Brain microvascular endothelial cell (primary cell): Measurements from ENCODE around the gene AMY2A.
"Not testable (repeated sequence)": the region's sequence is repeated elsewhere in the genome, so short reads cannot be mapped to it uniquely, and the experiment has no call there.

Experiments used
- DNase-seq: peaks from one replicate; pipeline ENCODE4 v3.0.0-alpha.2; 2020
- H3K27ac ChIP-seq: fragments of 250-450 bp; sonication (Bioruptor Pico); 2 replicates; pipeline ENCODE4 v1.5.1; 2020; ENCODE audit warnings: mild to moderate bottlenecking, moderate library complexity
- H3K27me3 ChIP-seq: fragments of 250-450 bp; sonication (Bioruptor Pico); replicated peaks from 2 replicates; pipeline ENCODE4 v1.5.1; 2020; ENCODE audit warnings: mild to moderate bottlenecking
- H3K36me3 ChIP-seq: fragments of 250-450 bp; sonication (Bioruptor Pico); replicated peaks from 2 replicates; pipeline ENCODE4 v1.5.1; 2020; ENCODE audit warnings: mild to moderate bottlenecking
- H3K4me3 ChIP-seq: 2 replicates; pipeline ENCODE4 v1.5.1; 2011; ENCODE audit warnings: low read depth, mild to moderate bottlenecking, control low read depth, low read length, moderate library complexity
- CTCF ChIP-seq: IDR thresholded peaks from 2 replicates; pipeline ENCODE4 v1.5.1; 2011; ENCODE audit warnings: low read depth, mild to moderate bottlenecking, moderate library complexity, low read length, control low read depth, inconsistent platforms; ENCODE audit errors: missing control alignments
- in situ Hi-C: cut with HindIII; loops from 2 replicates; pipeline ENCODE4 v1.10.0; 2017; ENCODE audit warnings: low sequenced_read_pairs, low pct_ligation_motif_present

AMY2A gene

GRCh38 chr1:103584537-103584936, 32.7 kb upstream of the AMY2A start:
- in situ Hi-C loops, result no loop called here
- H3K4me3 ChIP-seq, result no peak overlapping the region
- H3K27me3 ChIP-seq, result no peaks in the 10 kb centered on the region
- no peak for TF ChIP-seq CTCF
- H3K27ac ChIP-seq, result no peak overlapping the region
- no peak for DNase-seq
- H3K36me3 ChIP-seq, result no peaks in the 10 kb centered on the region

- H3K27me3 ChIP-seq, H3K4me3 ChIP-seq, H3K36me3 ChIP-seq, in situ Hi-C loops, H3K27ac ChIP-seq, DNase-seq: not testable (repeated sequence)
Observed at GRCh38 chr1:103602740-103603139, 14.5 kb upstream of the AMY2A start.

- H3K4me3 ChIP-seq, result no peak overlapping the region
- no peaks in the 10 kb centered on the region for H3K36me3 ChIP-seq
- in situ Hi-C loops, result no loop called here
- no peak for DNase-seq
- TF ChIP-seq CTCF, result no peak
- H3K27me3 ChIP-seq, result no peaks in the 10 kb centered on the region
- H3K27ac ChIP-seq, result no peak overlapping the region
Observed at GRCh38 chr1:103616362-103616761, 865 bp upstream of the AMY2A start.

GRCh38 chr1:103627436-103627835, 10.2 kb downstream of the AMY2A start:
- H3K27me3 ChIP-seq, H3K36me3 ChIP-seq, H3K27ac ChIP-seq, H3K4me3 ChIP-seq, DNase-seq, in situ Hi-C loops: not testable (repeated sequence)

- H3K4me3 ChIP-seq, in situ Hi-C loops, H3K27me3 ChIP-seq, H3K36me3 ChIP-seq, H3K27ac ChIP-seq, DNase-seq: not testable (repeated sequence)
Observed at GRCh38 chr1:103641194-103641593, 24.0 kb downstream of the AMY2A start.

- not testable (repeated sequence) for DNase-seq
Observed at GRCh38 chr1:103643908-103644307, 26.7 kb downstream of the AMY2A start.

GRCh38 chr1:103650305-103650704, 33.1 kb downstream of the AMY2A start:
- H3K27me3 ChIP-seq, H3K4me3 ChIP-seq, H3K36me3 ChIP-seq, DNase-seq, H3K27ac ChIP-seq, in situ Hi-C loops: not testable (repeated sequence)

More at GRCh38 chr1:103643908-103644307, 26.7 kb downstream of the AMY2A start:
- H3K36me3 ChIP-seq, H3K27ac ChIP-seq, H3K4me3 ChIP-seq, in situ Hi-C loops, H3K27me3 ChIP-seq: not testable (repeated sequence)

- DNase-seq, H3K27me3 ChIP-seq, in situ Hi-C loops, H3K36me3 ChIP-seq, H3K27ac ChIP-seq, H3K4me3 ChIP-seq: not testable (repeated sequence)
Observed at GRCh38 chr1:103650889-103651288, 33.7 kb downstream of the AMY2A start.

GRCh38 chr1:103654133-103654532, 36.9 kb downstream of the AMY2A start:
- H3K27ac ChIP-seq, H3K36me3 ChIP-seq, in situ Hi-C loops, H3K4me3 ChIP-seq, DNase-seq, H3K27me3 ChIP-seq: not testable (repeated sequence)

- H3K36me3 ChIP-seq, in situ Hi-C loops: not testable (repeated sequence)
Observed at GRCh38 chr1:103655460-103655859, 38.2 kb downstream of the AMY2A start, which contains the start of gene AMY1A. Gene AMY1A, plus strand, starts transcription at chr1:103655760. Its CDS starts 571 bp downstream, at chr1:103656331.

More at GRCh38 chr1:103655460-103655859, 38.2 kb downstream of the AMY2A start, which contains the start of gene AMY1A:
- H3K27me3 ChIP-seq, H3K27ac ChIP-seq, DNase-seq, H3K4me3 ChIP-seq: not testable (repeated sequence)
